Heart right ventricle (tissue), 16 donors: ENCODE results near the gene PIP5K1C. TPM values are rescaled to one million over a fixed set of nuclear protein-coding genes. Genes with fewer than 3 reads are reported as not detected.

Source experiments
- ATAC-seq, 8 donors: fragments of 200-7000 bp; cut with Tn5 transposase; one replicate each; pipeline ENCODE4 v1.9.1; 2020; ENCODE audit warnings: mild to moderate bottlenecking in 8 of 8, moderate library complexity in 8 of 8, moderate number of reproducible peaks in 1 of 8
- DNase-seq, 2 donors: peaks; one replicate each; pipeline ENCODE4 v3.0.0-alpha.2; 2020
- H3K27ac ChIP-seq, 10 donors: fragments of 200-600 bp; sonication (generic) in 2 of 10; one replicate each; pipeline versions ENCODE4 v1.5.0 to v1.8.0; 2020 to 2022; ENCODE audit warnings: mild to moderate bottlenecking in 3 of 10
- H3K27me3 ChIP-seq, 7 donors: fragments of 200-600 bp; one replicate each; pipeline ENCODE4 v1.8.0; 2021 to 2022; ENCODE audit warnings: mild to moderate bottlenecking in 2 of 7
- H3K36me3 ChIP-seq, 9 donors: fragments of 200-600 bp; sonication (generic) in 1 of 9; one replicate each; pipeline versions ENCODE4 v1.5.0 to v1.8.0; 2020 to 2022; ENCODE audit warnings: mild to moderate bottlenecking in 2 of 9
- H3K4me1 ChIP-seq, 9 donors: fragments of 200-600 bp; sonication (generic) in 1 of 9; one replicate each; pipeline versions ENCODE4 v1.5.0 to v1.8.0; 2020 to 2022; ENCODE audit warnings: mild to moderate bottlenecking in 4 of 9
- H3K4me3 ChIP-seq, 10 donors: fragments of 200-600 bp; sonication (generic) in 2 of 10; one replicate each; pipeline versions ENCODE4 v1.5.0 to v1.8.0; 2020 to 2022; ENCODE audit warnings: mild to moderate bottlenecking in 7 of 10, moderate library complexity in 2 of 10
- H3K9me3 ChIP-seq, 11 donors: fragments of 200-600 bp in 10 of 11; sonication (generic) in 2 of 11; one replicate each; pipeline versions ENCODE4 v1.5.0 to v1.8.0; 2013 to 2022; ENCODE audit warnings: mild to moderate bottlenecking in 2 of 11, control low read depth in 1 of 11, moderate library complexity in 1 of 11
- CTCF ChIP-seq, 9 donors: fragments of 200-600 bp; sonication (generic) in 2 of 9; IDR thresholded peaks; one replicate each; pipeline versions ENCODE4 v1.5.0 to v1.8.0; 2021 to 2022; ENCODE audit warnings: antibody characterized with exemption in 9 of 9, mild to moderate bottlenecking in 5 of 9, moderate library complexity in 1 of 9
- WGBS, 2 donors: extraction: QIAGEN DNeasy Blood & Tissue Kit; methylation state at CpG; one replicate each; pipeline ENCODE4 v1.1.7; 2013; ENCODE audit warnings: inconsistent platforms in 1 of 2; 5-methylcytosine and 5-hydroxymethylcytosine counted together
- intact Hi-C, 10 donors: fragments of 100-400 bp; cut with DNase I; formaldehyde crosslinking; loops; one replicate each; pipeline versions ENCODE4 v1.11.1 to v1.14.2; 2022
- polyA plus RNA-seq, 2 donors: library from polyadenylated mRNA; stranded (reverse); fragments of 200-250 nt; gene quantifications; one replicate each; pipeline ENCODE4 v1.2.3, GENCODE V29; 2013
- total RNA-seq, 10 donors: library from RNA; stranded (reverse); fragmentation: NEBNext Ultra II Directional in 3 of 10; extraction: Animal tissue kit (Norgen Biotek cat#: 25700) in 3 of 10; gene quantifications; one replicate each; pipeline versions ENCODE4 v1.2.1 to v1.2.4, GENCODE V29; 2021 to 2023
- donor health status: Arrhythmogenic right ventricular cardiomyopathy.
- donor health status: ischemic (EF 13 %, LVEDD 7.1; RV severe dilation, severe dysfunction).
- donor health status: healthy with polysubstance abuse.
- donor health status: DM: no; HTN: yes; CAD: no.
- donor health status: DM: no; HTN: no; CAD: no.
- donor health status: ischemic (EF 25% LVEDD 6.9; RV normal size, moderate dysfunction).
- donor health status: ischemic (EF 25% LVEDD 5.7; RV mildly dilated, moderate dysfunction).
- donor health status: healthy.
- donor health status: DM: yes; HTN: yes; CAD: no.
- donor health status: Ischemic cardiomyopathy.
- donor health status: ischemic (EF 35%, LVEDD 5.7; RV mildly dilated, moderate dysfunction).
- donor health status: nonischemic (EF 11% LVEDD 7.7; RV severe dilation, severe dysfunction).
- donor health status: DM: yes; HTN: yes; CAD: no.
- donor health status: PGD.
- donor health status: ischemic (EF 29% LVEDD 5.4; RV normal size, mild dysfunction).
- donor health status: nonischemic (EF 23%, LVEDD 6.1; RV moderate dilation, normal function).

PIP5K1C gene
- total and polyA plus RNA-seq, 12 donors: 18.3 to 46.6 (median 34.9) TPM

- no peak for ATAC-seq
- DNase-seq: no peak
- Histone ChIP-seq H3K27ac (no peak overlapping the region), H3K4me1 (peaks cover 0 to 4% (median 0%) of the 10 kb centered on the region in 9 donors), H3K36me3 (peaks cover 0 to 26% (median 0%) of the 10 kb centered on the region in 9 donors), H3K27me3 (no peaks in the 10 kb centered on the region), H3K9me3 (no peaks in the 10 kb centered on the region), H3K4me3 (no peak overlapping the region)
- TF ChIP-seq CTCF (IDR thresholded peaks at IDR 0.05): no peak
- intact Hi-C loops: no loop called here
- 41 to 44% methylated on average over 11 of the region's 11 CpGs for WGBS, 2 donors
These were observed 107.1 kb downstream of the PIP5K1C start for GRCh38 chr19:3593156-3593555.

GRCh38 chr19:3591876-3592613 is 108.2 kb downstream of the PIP5K1C start:
- Histone ChIP-seq H3K36me3 (peaks cover 0 to 26% (median 0%) of the 10 kb centered on the region in 9 donors), H3K4me1 (peaks cover 0 to 7% (median 0%) of the 10 kb centered on the region in 9 donors), H3K27ac (peak overlapping the region in 1 of 10 donors; percentile 25), H3K27me3 (no peaks in the 10 kb centered on the region), H3K9me3 (no peaks in the 10 kb centered on the region), H3K4me3 (no peak overlapping the region)
- no peak for DNase-seq
- no peak for TF ChIP-seq CTCF (IDR thresholded peaks at IDR 0.05)
- 65 to 72% methylated on average over 9 of the region's 9 CpGs for WGBS, 2 donors
- intact Hi-C loops: no loop called here
- ATAC-seq: peak; percentile 24 to 72 (median 56)

GRCh38 chr19:3590991-3591659 is 109.1 kb downstream of the PIP5K1C start:
- H3K36me3 ChIP-seq: peaks cover 0 to 22% (median 0%) of the 10 kb centered on the region in 9 donors
- peaks cover 0 to 7% (median 2%) of the 10 kb centered on the region in 7 donors for H3K27me3 ChIP-seq
- DNase-seq (no peak), ATAC-seq (no peak)
- no peaks in the 10 kb centered on the region for H3K9me3 ChIP-seq
- intact Hi-C loops: no loop called here
- no peak overlapping the region for H3K27ac ChIP-seq
- peaks cover 0 to 15% (median 7%) of the 10 kb centered on the region in 9 donors for H3K4me1 ChIP-seq
- WGBS, 2 donors: 92 to 94% methylated on average over 8 of the region's 8 CpGs
- no peak for TF ChIP-seq CTCF (IDR thresholded peaks at IDR 0.05)
- H3K4me3 ChIP-seq: no peak overlapping the region

GRCh38 chr19:3589949-3590348 is 110.3 kb downstream of the PIP5K1C start:
- Histone ChIP-seq H3K4me1 (peaks cover 0 to 19% (median 12%) of the 10 kb centered on the region in 9 donors), H3K4me3 (no peak overlapping the region), H3K27me3 (peaks cover 11 to 19% (median 14%) of the 10 kb centered on the region in 7 donors), H3K36me3 (peaks cover 0 to 13% (median 0%) of the 10 kb centered on the region in 9 donors), H3K9me3 (no peaks in the 10 kb centered on the region), H3K27ac (no peak overlapping the region)
- no peak for DNase-seq
- 94 to 97% methylated on average over 22 of the region's 22 CpGs for WGBS, 2 donors
- intact Hi-C loops: no loop called here
- no peak for ATAC-seq
- no peak for TF ChIP-seq CTCF (IDR thresholded peaks at IDR 0.05)
